IMR-90 (cell line): ENCODE data around the gene RBP5. TPM values are rescaled to one million over a fixed set of nuclear protein-coding genes. Genes with fewer than 3 reads are reported as not detected.

Experiments
- ATAC-seq: fragments of 200-7000 bp; cut with Tn5 transposase; 2 replicates; pipeline ENCODE4 v1.9.1; 2020; ENCODE audit warnings: low read depth, mild to moderate bottlenecking, moderate library complexity
- BruUV-seq: library from RNA; stranded (reverse); fragments of 400-500 nt; replicated peaks from 2 replicates; lab custom pipeline; 2021; lab: Mats Ljungman, UMichigan
- CTCF ChIA-PET: fragments of 300-600 bp; formaldehyde crosslinking; extraction: SDS; loops from one replicate; lab custom pipeline; 2021; ENCODE audit warnings: antibody characterized with exemption; lab: Yijun Ruan, JAX
- POLR2A ChIA-PET: fragments of 300-600 bp; sonication (Branson Sonifier 250); formaldehyde crosslinking; loops from one replicate; lab custom pipeline; 2022; ENCODE audit warnings: antibody characterized with exemption; ENCODE audit not compliant: unreplicated experiment; lab: Charles Lee
- DNase-seq: peaks from one replicate; pipeline ENCODE4 v3.0.0; 2013
- H2AFZ ChIP-seq: replicated peaks from 2 replicates; pipeline ENCODE3; 2013; ENCODE audit warnings: low read length, mild to moderate bottlenecking; ENCODE audit not compliant: poor library complexity
- H2AK5ac ChIP-seq: 2 replicates; pipeline ENCODE4 v1.6.1; 2013; ENCODE audit warnings: low read depth, low read length, inconsistent platforms
- H2AK9ac ChIP-seq: replicated peaks from 2 replicates; pipeline ENCODE3; 2013; ENCODE audit warnings: mild to moderate bottlenecking, low read depth, low read length, moderate library complexity; ENCODE audit not compliant: poor library complexity
- H2BK120ac ChIP-seq: 2 replicates; pipeline ENCODE4 v1.6.1; 2013; ENCODE audit warnings: low read depth, low read length, inconsistent platforms
- H2BK15ac ChIP-seq: 3 replicates; pipeline ENCODE4 v1.6.1; 2013; ENCODE audit warnings: low read depth, low read length, inconsistent platforms
- H2BK20ac ChIP-seq: 2 replicates; pipeline ENCODE4 v1.6.1; 2013; ENCODE audit warnings: low read depth, mild to moderate bottlenecking, inconsistent platforms, low read length, moderate library complexity
- H2BK5ac ChIP-seq: 2 replicates; pipeline ENCODE4 v1.6.1; 2013; ENCODE audit warnings: mild to moderate bottlenecking, low read depth, low read length, inconsistent platforms; ENCODE audit not compliant: poor library complexity, severe bottlenecking
- H3K14ac ChIP-seq: replicated peaks from 2 replicates; pipeline ENCODE4 v1.6.1; 2013; ENCODE audit warnings: low read depth, low read length, inconsistent platforms
- H3K18ac ChIP-seq: 2 replicates; pipeline ENCODE4 v1.6.1; 2013; ENCODE audit warnings: low read depth, low read length, control low read depth
- H3K23ac ChIP-seq: 2 replicates; pipeline ENCODE4 v1.6.1; 2013; ENCODE audit warnings: low read depth, low read length, inconsistent platforms
- H3K27ac ChIP-seq: 2 replicates; pipeline ENCODE4 v1.5.1; 2013; ENCODE audit warnings: mild to moderate bottlenecking, control low read depth, low read length; ENCODE audit not compliant: insufficient read depth
- H3K27me3 ChIP-seq: 2 replicates; pipeline ENCODE4 v1.6.1; 2013; ENCODE audit warnings: low read length; ENCODE audit not compliant: control insufficient read depth, insufficient read depth
- H3K36me3 ChIP-seq: 2 replicates; pipeline ENCODE4 v1.6.1; 2013; ENCODE audit warnings: low read length, mixed read lengths; ENCODE audit not compliant: control insufficient read depth, insufficient read depth
- H3K4ac ChIP-seq: 2 replicates; pipeline ENCODE4 v1.6.1; 2013; ENCODE audit warnings: low read depth, low read length, inconsistent platforms
- H3K4me1 ChIP-seq: 2 replicates; pipeline ENCODE4 v1.6.1; 2013; ENCODE audit warnings: low read length, mixed read lengths; ENCODE audit not compliant: control insufficient read depth, insufficient read depth
- H3K4me2 ChIP-seq: 2 replicates; pipeline ENCODE4 v1.6.1; 2013; ENCODE audit warnings: low read depth, mild to moderate bottlenecking, control low read depth, low read length, moderate library complexity
- H3K4me3 ChIP-seq: 2 replicates; pipeline ENCODE4 v1.5.1; 2013; ENCODE audit warnings: low read depth, mild to moderate bottlenecking, control low read depth, low read length, moderate library complexity; ENCODE audit not compliant: insufficient read depth
- H3K56ac ChIP-seq: 2 replicates; pipeline ENCODE4 v1.6.1; 2013; ENCODE audit warnings: low read length, inconsistent platforms; ENCODE audit not compliant: insufficient read depth; ENCODE audit errors: extremely low read depth
- H3K79me1 ChIP-seq, 2 experiments: 2 replicates each; pipeline ENCODE4 v1.6.1; 2013; ENCODE audit warnings: low read length in 2 of 2, inconsistent platforms in 1 of 2, low read depth in 1 of 2
- H3K9ac ChIP-seq: 2 replicates; pipeline ENCODE4 v1.6.1; 2013; ENCODE audit warnings: low read depth, low read length, control low read depth
- H3K9me1 ChIP-seq: 2 replicates; pipeline ENCODE4 v1.6.1; 2013; ENCODE audit warnings: low read length, inconsistent platforms; ENCODE audit not compliant: insufficient read depth
- H3K9me3 ChIP-seq: 2 replicates; pipeline ENCODE4 v1.6.1; 2013; ENCODE audit warnings: low read length; ENCODE audit not compliant: control insufficient read depth, insufficient read depth
- H4K20me1 ChIP-seq: 2 replicates; pipeline ENCODE4 v1.6.1; 2013; ENCODE audit warnings: low read length, inconsistent platforms; ENCODE audit not compliant: insufficient read depth
- H4K5ac ChIP-seq: 2 replicates; pipeline ENCODE4 v1.6.1; 2013; ENCODE audit warnings: mild to moderate bottlenecking, low read depth, low read length, control low read depth
- H4K8ac ChIP-seq, 2 experiments: 2 replicates each; pipeline ENCODE4 v1.6.1; 2013; ENCODE audit warnings: low read depth in 2 of 2, low read length in 2 of 2, control low read depth in 1 of 2, inconsistent platforms in 1 of 2
- H4K91ac ChIP-seq: 2 replicates; pipeline ENCODE4 v1.6.1; 2013; ENCODE audit warnings: low read depth, low read length, inconsistent platforms; ENCODE audit not compliant: insufficient read depth
- CEBPB ChIP-seq: IDR thresholded peaks from 2 replicates; pipeline ENCODE4 v1.6.1; 2012; ENCODE audit warnings: low read depth, low read length, improper control_type of control experiment
- CHD1 ChIP-seq: IDR thresholded peaks from 2 replicates; pipeline ENCODE4 v1.6.1; 2012; ENCODE audit warnings: low read depth, low read length, improper control_type of control experiment
- FOS ChIP-seq: fragments of 150-350 bp; IDR thresholded peaks from 2 replicates; pipeline ENCODE4 v1.6.1; 2016; ENCODE audit warnings: low read depth, low read length
- MAZ ChIP-seq: IDR thresholded peaks from 2 replicates; pipeline ENCODE4 v1.6.1; 2012; ENCODE audit warnings: low read depth, mild to moderate bottlenecking, low read length, improper control_type of control experiment, moderate library complexity, borderline replicate concordance
- MXI1 ChIP-seq: IDR thresholded peaks from 2 replicates; pipeline ENCODE4 v1.6.1; 2012; ENCODE audit warnings: low read depth, mild to moderate bottlenecking, low read length, moderate library complexity, borderline replicate concordance
- RCOR1 ChIP-seq: IDR thresholded peaks from 2 replicates; pipeline ENCODE4 v1.6.1; 2012; ENCODE audit warnings: mild to moderate bottlenecking, low read length, improper control_type of control experiment; ENCODE audit not compliant: insufficient replicate concordance
- RFX5 ChIP-seq: IDR thresholded peaks from 2 replicates; pipeline ENCODE4 v1.8.0; 2012; ENCODE audit warnings: low read depth, mild to moderate bottlenecking, low read length, moderate library complexity
- SMC3 ChIP-seq: fragments of 150-350 bp; IDR thresholded peaks from 2 replicates; pipeline ENCODE4 v1.6.1; 2016; ENCODE audit warnings: low read depth, mild to moderate bottlenecking, antibody characterized with exemption, low read length, moderate library complexity
- WGBS, 2 experiments: methylation state at CpG; one replicate each; pipeline versions ENCODE4 v1.1.5 to v1.1.7; 2013; ENCODE audit warnings: missing lambda C conversion rate in 2 of 2; ENCODE audit not compliant: insufficient read length in 1 of 2; ENCODE audit errors: extremely low coverage in 2 of 2; 5-methylcytosine and 5-hydroxymethylcytosine counted together
- dilution Hi-C: fragments of 300-500 bp; cut with HindIII; formaldehyde crosslinking; loops from one replicate; pipeline ENCODE4 v1.14.3; 2018; ENCODE audit warnings: low sequenced_read_pairs; ENCODE audit not compliant: unreplicated experiment
- in situ Hi-C: fragments of 300-500 bp; cut with MboI; formaldehyde crosslinking; loops from 3 replicates; pipeline ENCODE4 v1.14.3; 2019; ENCODE audit warnings: low sequenced_read_pairs, inconsistent platforms, mixed read lengths
- intact Hi-C: fragments of 100-400 bp; cut with micrococcal nuclease; formaldehyde crosslinking; loops from 2 replicates; pipeline ENCODE4 v1.10.0; 2022
- polyA plus RNA-seq, 3 experiments: library from polyadenylated mRNA; depleted of rRNA; stranded (reverse); fragments of >200 nt; gene quantifications; 2 replicates each; pipeline ENCODE4 v1.2.3, GENCODE V29; 2012; ENCODE audit warnings: low replicate concordance in 1 of 3
- total RNA-seq: library from RNA; depleted of rRNA; stranded (reverse); fragments of >200 nt; gene quantifications from 2 replicates; pipeline ENCODE4 v1.2.3, GENCODE V29; 2012
- TF ChIP-seq, protein P1 (sequence below): fragments of 150-350 bp; IDR thresholded peaks from 2 replicates; pipeline ENCODE4 v1.6.1; 2016; ENCODE audit warnings: low read depth, mild to moderate bottlenecking, low read length, moderate library complexity, borderline replicate concordance
- TF ChIP-seq, protein P2 (sequence below): fragments of 150-350 bp; IDR thresholded peaks from 2 replicates; pipeline ENCODE4 v1.6.1; 2017; ENCODE audit warnings: mild to moderate bottlenecking, antibody characterized with exemption, low read length, low read depth

The RBP5 gene
- total and polyA plus RNA-seq, 2 of the 4 experiments (the other 2 are of a cell fraction): 0.15 TPM; not detected in 1

DNA sequence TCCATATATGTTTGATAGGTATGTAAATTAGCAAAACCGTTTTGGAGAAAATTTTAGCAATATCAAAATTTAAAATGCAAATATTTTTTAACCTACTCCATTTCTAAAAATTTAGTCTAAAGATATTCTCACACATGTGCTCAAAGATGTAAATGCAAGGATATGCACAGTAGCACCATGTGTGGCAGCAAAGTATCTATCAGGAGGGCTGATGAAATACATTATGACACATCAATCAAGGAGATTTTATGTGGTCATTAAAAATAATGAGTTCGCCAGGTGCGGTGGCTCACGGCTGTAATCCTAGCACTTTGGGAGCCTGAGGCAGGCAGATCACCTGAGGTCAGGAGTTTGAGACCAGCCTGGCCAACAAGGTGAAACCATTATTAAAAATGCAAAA lies 28.4 kb downstream of the RBP5 start:
- Histone ChIP-seq H2BK5ac (no peak overlapping the region), H2AFZ (no peak overlapping the region), H2AK9ac (no peak overlapping the region), H4K8ac (no peak overlapping the region), H3K27ac (no peak overlapping the region), H3K9me1 (peaks cover 14% of the 10 kb centered on the region; the same call in 1 of the 2 replicates), H3K4me2 (no peak overlapping the region), H4K91ac (no peak overlapping the region), H3K56ac (no peak overlapping the region), H3K14ac (no peak overlapping the region), H3K36me3 (peaks cover 26% of the 10 kb centered on the region), H3K4me3 (no peak overlapping the region), H4K20me1 (peaks cover 4% of the 10 kb centered on the region), H2AK5ac (no peak overlapping the region), H3K18ac (no peak overlapping the region), H3K79me1 (peaks cover 11 to 18% of the 10 kb centered on the region in 2 experiments), H3K23ac (no peak overlapping the region), H2BK120ac (no peak overlapping the region), H3K27me3 (no peaks in the 10 kb centered on the region), H3K4me1 (peaks cover 4% of the 10 kb centered on the region; the same call in 1 of the 2 replicates), H3K9me3 (no peaks in the 10 kb centered on the region), H4K5ac (no peak overlapping the region), H2BK15ac (no peak overlapping the region), H3K4ac (no peak overlapping the region), H3K9ac (no peak overlapping the region), H2BK20ac (no peak overlapping the region)
- POLR2A ChIA-PET: no interaction called here
- ATAC-seq (no peak), DNase-seq (no peak)
- no CpG with 5 or more reads among the region's 4 CpGs for WGBS, 2 experiments
- dilution Hi-C loops: no loop called here
- intact Hi-C loops: no loop called here
- no TSS peak for BruUV-seq
- TF ChIP-seq CHD1: no peak
- TF ChIP-seq MAZ: no peak
- TF ChIP-seq RFX5: no peak
- TF ChIP-seq FOS: no peak
- TF ChIP-seq RCOR1: no peak
- TF ChIP-seq, protein P1, sequence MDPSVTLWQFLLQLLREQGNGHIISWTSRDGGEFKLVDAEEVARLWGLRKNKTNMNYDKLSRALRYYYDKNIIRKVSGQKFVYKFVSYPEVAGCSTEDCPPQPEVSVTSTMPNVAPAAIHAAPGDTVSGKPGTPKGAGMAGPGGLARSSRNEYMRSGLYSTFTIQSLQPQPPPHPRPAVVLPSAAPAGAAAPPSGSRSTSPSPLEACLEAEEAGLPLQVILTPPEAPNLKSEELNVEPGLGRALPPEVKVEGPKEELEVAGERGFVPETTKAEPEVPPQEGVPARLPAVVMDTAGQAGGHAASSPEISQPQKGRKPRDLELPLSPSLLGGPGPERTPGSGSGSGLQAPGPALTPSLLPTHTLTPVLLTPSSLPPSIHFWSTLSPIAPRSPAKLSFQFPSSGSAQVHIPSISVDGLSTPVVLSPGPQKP: no peak
- TF ChIP-seq MXI1: no peak
- TF ChIP-seq, protein P2, sequence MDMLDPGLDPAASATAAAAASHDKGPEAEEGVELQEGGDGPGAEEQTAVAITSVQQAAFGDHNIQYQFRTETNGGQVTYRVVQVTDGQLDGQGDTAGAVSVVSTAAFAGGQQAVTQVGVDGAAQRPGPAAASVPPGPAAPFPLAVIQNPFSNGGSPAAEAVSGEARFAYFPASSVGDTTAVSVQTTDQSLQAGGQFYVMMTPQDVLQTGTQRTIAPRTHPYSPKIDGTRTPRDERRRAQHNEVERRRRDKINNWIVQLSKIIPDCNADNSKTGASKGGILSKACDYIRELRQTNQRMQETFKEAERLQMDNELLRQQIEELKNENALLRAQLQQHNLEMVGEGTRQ: no peak
- TF ChIP-seq SMC3: no peak
- TF ChIP-seq CEBPB: no peak
- CTCF ChIA-PET: interaction anchor here (1.3 kb wide), 1 partner anchor 8 kb away, joined by 4 read pairs; the partner anchor contains the start of gene C1RL
- in situ Hi-C loops: no loop called here
